GM11168 (cell line): ENCODE measurements around the gene LRRC3.

ENCODE experiments used
- in situ Hi-C: fragments of 300-500 bp; cut with MboI; formaldehyde crosslinking; loops from one replicate; pipeline ENCODE4 v1.12.0; 2022; ENCODE audit warnings: low sequenced_read_pairs; ENCODE audit not compliant: unreplicated experiment

The LRRC3 gene

GRCh38 chr21:44437696-44438431 is 17.4 kb upstream of the LRRC3 start:
- in situ Hi-C loops: no loop called here

GRCh38 chr21:44438531-44439210 is 16.6 kb upstream of the LRRC3 start:
- in situ Hi-C loops: no loop called here

GRCh38 chr21:44439211-44439600 is 16.1 kb upstream of the LRRC3 start:
- in situ Hi-C loops: no loop called here

GRCh38 chr21:44440241-44441040 is 14.9 kb upstream of the LRRC3 start:
- in situ Hi-C loops: no loop called here

GRCh38 chr21:44441041-44441400 is 14.3 kb upstream of the LRRC3 start:
- in situ Hi-C loops: no loop called here

GRCh38 chr21:44441581-44442265 is 13.6 kb upstream of the LRRC3 start:
- in situ Hi-C loops: no loop called here

GRCh38 chr21:44442266-44443125 is 12.8 kb upstream of the LRRC3 start:
- in situ Hi-C loops: no loop called here

- in situ Hi-C loops: no loop called here
These were observed 11.9 kb upstream of the LRRC3 start for GRCh38 chr21:44443291-44443890.

- in situ Hi-C loops: no loop called here
These were observed 11.4 kb upstream of the LRRC3 start for GRCh38 chr21:44443891-44444285.

GRCh38 chr21:44444286-44444931 is 10.9 kb upstream of the LRRC3 start:
- in situ Hi-C loops: no loop called here

GRCh38 chr21:44445145-44445812 is 10.0 kb upstream of the LRRC3 start:
- in situ Hi-C loops: no loop called here

- in situ Hi-C loops: no loop called here
These were observed 6.6 kb upstream of the LRRC3 start for GRCh38 chr21:44448651-44449131.

- in situ Hi-C loops: no loop called here
These were observed 5.6 kb upstream of the LRRC3 start for GRCh38 chr21:44449473-44450363.

- in situ Hi-C loops: no loop called here
These were observed 4.9 kb upstream of the LRRC3 start for GRCh38 chr21:44450402-44450801.

GRCh38 chr21:44450999-44451398 is 4.3 kb upstream of the LRRC3 start:
- in situ Hi-C loops: no loop called here

GRCh38 chr21:44453120-44453519 is 2.2 kb upstream of the LRRC3 start:
- in situ Hi-C loops: no loop called here

GRCh38 chr21:44454058-44454457 is 1.3 kb upstream of the LRRC3 start:
- in situ Hi-C loops: no loop called here
